HT-29 (cell line): ENCODE results near the gene ESR2. TPM values are rescaled to one million over a fixed set of nuclear protein-coding genes. Genes with fewer than 3 reads are reported as not detected.
"Not testable (repeated sequence)": the region's sequence is repeated elsewhere in the genome, so short reads cannot be mapped to it uniquely, and the experiment has no call there.

Experiments
- DNase-seq: peaks from one replicate; pipeline ENCODE4 v3.0.0-alpha.2; 2015; ENCODE audit warnings: low spot score
- total RNA-seq: library from RNA; depleted of rRNA; stranded (reverse); fragments of >200 nt; shearing (Covaris generic); gene quantifications from 2 replicates; pipeline ENCODE4 v1.2.3, GENCODE V29; 2014

ESR2 gene
- total RNA-seq, 1 experiment from 2014 or later: not detected

DNA sequence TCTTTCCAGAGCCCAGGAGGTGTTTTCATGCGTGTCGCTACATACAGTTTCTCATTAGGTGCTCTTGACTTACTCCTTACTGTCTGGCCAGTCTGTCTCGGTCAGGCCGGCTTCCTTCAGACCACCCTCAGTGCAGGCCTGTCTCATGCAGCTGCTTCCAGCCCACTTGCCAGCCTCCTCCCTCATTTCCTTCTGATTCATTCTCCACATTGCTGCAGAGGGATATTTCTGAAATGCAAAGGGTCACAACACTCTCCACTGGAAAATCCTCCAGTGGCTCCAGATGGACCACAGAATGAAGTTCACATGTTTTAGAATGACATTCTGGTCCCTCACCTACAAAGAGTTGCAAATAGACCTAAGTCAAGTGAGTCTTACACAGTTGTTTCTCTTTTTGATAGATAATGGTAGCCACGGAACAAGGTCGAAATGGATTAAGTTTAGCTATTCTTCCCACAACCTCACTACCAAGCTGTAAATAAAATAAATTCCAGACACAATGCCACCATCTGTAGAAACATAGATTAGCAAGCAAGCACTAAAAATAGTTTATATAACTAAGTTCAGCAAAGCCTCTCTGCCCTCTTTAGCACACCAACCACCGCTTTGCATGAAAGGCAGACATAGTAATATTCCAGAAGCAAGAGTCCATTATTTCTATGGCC is 146.9 kb downstream of the ESR2 start:
- no peak for DNase-seq

DNA sequence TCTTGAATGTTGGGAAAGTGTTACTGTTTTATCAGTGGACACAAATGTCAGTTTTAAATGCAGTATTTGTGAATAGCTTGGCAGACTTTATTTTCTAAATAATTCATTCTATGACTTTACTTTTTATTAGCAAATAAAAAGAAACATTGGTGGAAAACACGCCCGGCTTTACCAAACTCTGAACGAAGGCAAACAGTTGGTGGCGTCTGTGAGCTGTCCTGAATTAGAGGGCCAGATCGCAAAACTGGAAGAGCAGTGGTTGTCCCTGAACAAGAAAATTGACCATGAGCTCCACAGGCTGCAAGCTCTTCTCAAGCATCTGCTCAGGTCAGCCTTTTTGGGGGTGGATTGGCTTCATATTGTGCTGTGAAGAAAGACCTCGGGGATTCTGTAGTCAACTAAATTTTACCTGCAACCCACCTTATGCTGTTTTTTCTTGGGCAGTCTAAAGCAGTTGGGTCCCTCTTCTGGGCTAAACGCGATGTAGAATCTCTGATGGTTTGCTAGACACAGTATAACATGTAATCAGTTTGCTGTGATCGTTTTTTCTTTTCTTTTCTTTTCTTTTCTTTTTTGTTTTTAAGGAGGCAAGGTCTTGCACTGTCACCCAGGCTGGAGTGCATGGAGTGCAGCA is 156.4 kb downstream of the ESR2 start:
- DNase-seq: no peak

DNA sequence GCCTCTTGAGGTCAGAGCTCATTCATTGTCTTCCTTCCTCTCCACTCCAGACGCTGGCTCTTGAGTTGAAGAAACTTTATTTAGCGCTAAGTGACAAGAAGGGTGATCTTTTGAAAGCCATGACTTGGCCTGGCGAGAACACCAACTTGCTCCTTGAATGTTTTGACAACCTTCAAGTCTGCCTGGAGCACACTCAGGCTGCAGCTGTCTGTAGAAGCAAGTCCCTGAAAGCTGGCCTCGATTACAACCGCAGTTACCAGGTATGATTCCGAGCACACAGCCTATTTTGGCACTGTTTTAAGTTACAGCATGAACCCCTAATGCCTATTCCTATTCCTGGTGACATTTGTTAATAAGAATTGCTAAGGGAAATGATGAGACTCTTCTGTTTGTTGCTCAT is 167.6 kb downstream of the ESR2 start:
- no peak for DNase-seq

DNA sequence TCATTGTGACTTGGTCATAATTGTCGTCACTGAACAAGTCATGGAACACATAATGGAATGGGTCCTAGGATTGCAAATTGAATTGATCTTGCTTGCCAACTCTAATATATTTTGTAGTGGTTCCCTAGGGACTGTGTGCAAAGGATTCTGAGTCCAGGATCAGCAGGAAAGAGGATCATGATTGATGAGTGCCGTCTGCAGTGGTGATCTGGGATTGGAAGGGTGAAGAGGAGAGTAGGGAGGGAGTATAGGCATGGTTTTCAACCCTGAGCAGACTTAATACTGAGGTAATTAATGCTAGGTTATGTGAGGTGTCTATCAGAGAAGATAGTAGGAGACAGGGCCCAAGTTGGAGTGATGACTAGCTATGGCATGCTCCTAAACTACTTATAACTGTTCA is 168.9 kb downstream of the ESR2 start:
- no peak for DNase-seq

DNA sequence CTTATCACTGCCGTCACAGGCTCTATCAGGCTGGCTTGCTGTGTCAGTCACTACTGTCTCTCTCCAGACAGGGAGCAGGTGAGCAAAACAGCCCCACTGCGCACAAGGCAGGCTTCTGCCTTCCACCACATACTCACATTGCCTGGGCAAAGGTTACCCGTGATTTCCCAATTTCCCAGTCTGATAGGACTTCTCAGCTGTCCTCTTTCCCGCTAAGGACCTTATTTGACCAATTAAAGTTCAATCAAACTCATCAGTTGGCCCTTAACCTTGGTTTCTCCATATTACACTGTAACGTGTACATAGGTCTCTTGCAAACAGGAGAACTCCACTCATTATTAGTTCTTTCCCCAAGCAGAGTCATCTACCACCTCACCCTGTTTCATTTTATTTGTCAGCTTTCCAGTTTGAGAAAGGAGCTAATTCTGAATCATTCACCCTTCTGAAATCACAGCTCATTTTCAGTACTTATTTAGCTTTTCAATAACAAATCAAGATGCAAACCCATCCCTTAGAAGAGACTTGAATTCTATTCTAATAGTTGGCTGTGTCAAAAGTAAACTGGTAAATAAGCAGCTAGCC is 170.8 kb downstream of the ESR2 start:
- no peak for DNase-seq

DNA sequence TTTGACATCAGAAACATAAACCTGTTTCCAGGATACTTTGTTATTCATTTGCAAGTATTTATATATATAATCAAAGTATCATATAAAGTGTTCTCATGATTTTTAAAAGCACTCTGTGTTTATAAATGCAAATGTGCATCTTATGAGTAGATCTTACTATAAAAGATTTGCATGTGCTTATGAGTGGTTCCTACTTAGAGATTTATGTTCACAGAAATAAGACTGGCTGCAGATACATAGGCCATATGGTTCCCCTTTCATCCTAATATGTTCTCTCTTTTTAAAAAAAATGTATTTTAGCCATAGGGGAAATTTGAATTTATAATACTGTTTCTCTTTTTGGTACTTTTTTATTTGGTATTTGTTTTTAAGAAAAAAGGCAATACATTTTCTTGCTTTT is 174.2 kb downstream of the ESR2 start:
- DNase-seq: no peak

DNA sequence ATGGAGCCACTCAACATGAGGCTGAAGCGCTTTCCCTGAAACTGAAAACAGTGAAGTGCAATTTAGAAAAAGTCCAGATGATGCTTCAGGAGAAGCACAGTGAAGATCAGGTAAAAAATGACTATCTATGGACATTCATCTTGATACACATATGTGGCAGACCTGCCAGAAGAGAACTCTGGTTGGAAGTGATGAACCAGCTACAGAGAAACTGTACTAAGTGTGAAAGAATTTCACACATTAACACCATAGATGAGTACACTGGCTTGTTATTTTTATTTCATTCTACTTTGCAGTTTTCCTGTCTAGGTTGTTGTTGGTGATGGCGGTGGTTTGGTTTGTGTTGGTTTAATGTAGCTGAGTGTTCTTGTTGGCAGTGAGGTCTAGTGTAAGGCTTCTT is 174.7 kb downstream of the ESR2 start:
- no peak for DNase-seq

DNA sequence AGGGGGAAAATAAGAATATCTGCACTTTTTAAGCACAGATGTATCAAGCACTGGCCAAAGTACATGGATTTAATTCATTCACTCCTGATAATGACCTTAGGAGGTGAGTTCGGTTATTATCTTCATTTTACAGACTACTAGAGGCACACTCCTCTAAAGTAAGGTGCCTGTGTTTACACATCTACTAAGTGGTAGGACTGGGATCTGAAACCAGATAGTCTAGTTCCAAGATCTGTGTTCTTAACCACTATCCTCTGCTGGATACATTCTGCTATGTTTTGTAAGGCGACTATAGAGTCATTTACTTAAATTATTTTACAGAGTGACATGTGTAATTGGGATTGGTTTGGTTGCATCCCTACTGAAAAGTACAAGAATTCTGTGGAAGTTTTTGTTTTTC is 175.3 kb downstream of the ESR2 start:
- no peak for DNase-seq

DNA sequence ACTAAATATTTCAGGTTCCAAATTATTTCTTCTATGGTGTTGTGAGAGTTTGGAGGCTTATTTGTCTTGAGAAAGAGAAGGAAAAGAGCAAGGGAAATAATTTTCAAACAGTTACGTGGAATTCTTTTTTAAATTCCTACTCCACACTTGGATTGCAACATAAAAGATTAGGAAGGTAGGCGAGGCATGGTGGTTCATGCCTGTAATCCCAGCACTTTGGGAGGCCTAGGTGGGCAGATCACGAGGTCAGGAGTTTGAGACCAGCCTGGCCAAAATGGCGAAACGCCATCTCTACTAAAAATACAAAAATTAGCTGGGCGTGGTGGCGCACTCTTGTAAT is 175.8 kb downstream of the ESR2 start:
- DNase-seq: not testable (repeated sequence)

DNA sequence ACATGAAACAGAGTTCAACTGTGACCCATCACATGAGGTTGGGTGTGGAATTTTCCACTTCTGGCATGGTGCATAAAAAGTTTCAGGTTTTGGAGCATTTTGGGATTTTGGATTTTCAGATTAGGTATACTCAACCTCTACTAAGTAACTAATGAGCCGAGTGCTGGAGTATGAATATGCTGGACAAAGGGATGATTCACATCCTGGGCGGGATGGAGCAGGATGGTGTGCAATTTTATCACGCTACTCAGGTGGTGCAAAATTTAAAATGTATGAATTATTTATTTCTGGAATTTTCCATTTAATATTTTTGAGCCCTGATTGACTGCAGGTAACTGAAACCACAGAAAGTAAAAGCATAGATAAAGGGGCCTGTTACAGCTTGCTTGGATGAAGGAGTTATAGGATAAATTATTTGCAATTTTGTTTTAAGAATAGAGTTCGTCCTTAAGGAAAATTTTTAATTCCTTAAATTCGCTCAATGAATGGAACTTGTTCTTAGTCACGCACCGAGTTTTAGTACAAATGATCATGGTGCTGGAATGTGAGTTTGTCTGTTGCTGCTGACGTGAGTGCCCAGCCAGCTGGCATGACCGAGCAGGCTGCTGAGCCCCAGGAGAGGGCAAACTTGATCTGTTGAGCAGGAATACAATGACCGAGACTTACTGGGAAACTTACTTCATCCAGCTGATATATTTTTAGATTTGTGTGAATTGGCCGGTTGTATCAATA is 176.3 kb downstream of the ESR2 start:
- DNase-seq: no peak

DNA sequence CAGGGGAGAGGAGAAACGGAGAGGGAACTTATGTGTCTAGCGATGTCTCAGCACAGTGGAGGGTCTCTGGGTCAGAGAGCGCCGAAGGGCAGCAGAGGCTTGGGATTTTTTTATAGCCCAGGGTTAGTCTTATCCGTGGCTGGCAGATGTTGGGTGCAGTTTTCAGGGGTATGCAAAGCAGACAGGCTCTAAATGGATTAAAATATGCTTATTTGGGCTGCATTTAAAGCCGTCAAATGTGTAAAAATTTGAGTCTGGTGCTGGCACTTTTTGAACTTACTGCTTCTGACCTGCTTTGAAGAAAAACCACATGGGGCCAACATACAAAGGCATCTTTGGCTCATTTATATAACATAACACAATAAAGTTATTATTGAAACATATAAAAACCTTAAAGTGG is 178.8 kb downstream of the ESR2 start:
- no peak for DNase-seq

DNA sequence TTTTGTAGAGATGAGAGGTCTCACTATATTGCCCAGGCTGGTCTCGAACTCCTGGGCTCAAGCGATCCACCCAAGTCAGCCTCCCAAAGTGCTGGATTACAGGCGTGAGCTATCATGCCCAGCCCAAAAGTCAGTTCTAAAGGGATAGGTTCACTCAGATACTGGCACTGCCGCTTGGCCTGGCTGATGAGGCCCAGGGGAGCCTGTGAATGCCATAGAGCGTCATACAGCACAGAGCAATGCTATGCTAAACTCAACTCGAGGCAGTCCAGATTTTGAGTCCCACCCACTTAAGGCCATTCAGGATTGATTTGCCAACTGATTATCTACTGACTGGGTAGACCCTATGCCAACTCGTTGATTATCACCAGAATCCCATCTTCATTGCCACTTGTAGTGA is 179.4 kb downstream of the ESR2 start:
- DNase-seq: no peak

DNA sequence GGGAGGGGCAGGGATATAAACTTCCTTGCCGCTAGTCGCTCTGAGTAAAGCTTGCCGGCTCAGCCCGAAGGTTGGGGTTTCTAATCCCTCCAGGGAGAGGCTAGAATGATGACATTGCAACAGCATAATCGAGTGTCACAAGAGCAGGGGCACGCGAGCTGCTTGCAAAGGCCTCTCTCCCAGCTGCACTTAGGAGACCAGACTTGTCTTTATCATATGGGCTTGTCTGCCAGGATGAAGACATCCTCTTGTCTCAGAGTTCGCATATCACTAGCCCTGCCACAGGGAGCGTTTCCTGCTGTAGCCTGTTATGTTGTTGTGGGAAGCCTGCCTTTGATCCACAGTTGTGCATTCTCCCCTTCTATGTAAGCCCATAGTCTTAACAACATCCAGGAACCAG is 180.0 kb downstream of the ESR2 start:
- DNase-seq: no peak

DNA sequence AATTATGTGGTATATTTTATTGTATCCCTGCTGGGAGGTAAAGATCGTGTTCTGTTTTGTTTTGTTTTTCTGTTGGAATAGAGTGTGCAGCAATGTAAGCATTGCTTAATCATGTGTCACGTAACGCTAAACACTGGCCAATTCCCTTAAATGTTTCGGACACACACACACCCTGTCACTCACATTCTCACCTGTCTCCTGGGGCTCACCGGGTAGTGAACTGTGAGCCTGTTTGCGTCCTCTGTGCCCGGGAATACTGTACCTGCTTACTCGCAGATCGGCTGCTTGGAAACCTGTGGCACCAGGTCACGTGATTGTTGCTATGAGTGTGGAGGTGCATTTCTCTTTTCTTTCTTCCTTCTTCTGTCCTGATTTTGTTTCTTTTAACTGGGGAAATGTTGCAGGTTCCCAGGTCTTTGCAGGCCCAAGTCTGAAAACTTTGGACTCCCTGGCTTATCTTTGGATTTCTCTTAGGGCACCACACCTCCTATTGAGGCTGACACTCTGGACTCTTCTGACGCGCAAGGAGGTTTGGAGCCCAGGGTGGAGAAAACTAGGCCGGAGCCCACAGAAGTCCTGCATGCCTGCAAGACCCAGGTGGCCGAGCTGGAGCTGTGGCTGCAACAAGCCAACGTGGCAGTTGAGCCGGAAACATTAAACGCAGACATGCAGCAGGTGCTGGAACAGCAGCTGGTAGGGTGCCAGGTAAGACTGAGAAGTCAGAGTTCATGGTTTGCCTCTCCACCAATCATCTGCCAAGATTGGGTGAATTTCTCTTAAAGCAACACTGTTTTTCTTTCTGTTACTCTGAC is 181.1 kb downstream of the ESR2 start:
- DNase-seq: peak; percentile 26

DNA sequence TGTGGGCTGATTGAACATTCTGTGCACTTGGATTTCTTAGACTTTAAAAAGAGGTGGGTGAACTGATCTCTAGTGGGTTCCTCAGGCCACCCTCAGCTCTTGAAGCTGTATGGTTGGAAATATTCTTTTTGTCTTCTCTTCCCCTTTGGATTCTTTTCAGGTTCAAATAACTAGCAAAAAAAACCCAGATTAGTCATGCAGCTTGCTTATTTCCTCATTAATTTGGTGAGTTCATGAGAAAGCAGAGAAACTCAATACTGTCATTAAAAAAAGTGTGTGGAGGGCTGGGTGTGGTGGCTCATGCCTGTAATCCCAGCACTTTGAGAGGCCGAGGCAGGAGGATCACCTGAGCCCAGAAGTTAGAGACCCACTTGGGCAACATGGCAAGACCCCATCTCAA is 183.4 kb downstream of the ESR2 start:
- no peak for DNase-seq

DNA sequence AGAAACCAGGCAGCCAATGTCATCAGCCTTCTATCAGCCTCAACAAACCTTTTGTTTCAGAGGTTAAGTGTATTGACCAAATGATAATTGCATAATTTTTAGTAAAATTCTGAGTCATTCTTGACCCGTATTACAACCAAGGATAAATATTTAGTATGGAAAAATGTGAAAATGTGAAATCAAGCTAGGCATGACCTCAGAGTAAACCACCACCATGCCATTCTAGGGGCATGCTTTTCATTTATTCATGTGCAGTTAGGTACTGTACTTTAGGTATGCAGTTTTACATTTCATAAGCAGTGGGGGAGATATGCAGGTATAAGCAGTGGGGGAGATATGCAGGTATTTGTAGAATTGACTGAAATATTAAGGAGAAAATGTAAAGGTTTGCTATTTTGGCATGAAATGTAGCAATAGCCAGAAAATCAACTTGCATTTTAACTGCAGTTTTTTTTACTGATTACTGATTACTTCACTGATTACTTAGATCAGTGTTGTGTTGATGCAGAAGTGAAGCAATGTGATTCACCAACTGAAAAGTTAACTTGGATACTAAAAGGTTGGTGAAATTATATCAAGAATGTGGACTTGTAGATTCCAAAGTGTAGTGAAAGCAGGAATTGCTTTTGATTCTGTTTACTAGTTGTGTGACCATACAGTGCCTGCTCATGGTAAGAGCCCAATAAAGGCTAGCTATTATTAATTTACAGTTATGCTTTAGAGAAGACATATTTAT is 184.2 kb downstream of the ESR2 start:
- DNase-seq: no peak

DNA sequence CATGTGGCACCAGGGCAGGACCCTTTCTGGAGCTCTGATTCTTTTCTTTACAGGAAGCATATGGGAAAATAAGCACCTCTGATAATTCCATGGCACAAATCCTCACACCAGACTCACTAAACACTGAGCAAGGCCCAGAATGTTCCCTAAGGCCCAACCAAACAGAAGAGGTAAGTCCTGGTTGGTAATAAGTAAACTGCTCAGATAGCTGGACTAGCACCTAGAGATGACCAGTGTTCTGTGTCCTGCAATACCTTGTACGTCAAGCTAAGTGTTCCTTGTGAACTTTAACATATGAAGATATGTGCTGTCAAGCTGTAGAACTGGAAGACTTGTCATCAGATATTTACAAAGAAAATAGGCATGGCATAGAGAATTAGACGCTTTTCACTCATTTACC is 186.7 kb downstream of the ESR2 start:
- no peak for DNase-seq

DNA sequence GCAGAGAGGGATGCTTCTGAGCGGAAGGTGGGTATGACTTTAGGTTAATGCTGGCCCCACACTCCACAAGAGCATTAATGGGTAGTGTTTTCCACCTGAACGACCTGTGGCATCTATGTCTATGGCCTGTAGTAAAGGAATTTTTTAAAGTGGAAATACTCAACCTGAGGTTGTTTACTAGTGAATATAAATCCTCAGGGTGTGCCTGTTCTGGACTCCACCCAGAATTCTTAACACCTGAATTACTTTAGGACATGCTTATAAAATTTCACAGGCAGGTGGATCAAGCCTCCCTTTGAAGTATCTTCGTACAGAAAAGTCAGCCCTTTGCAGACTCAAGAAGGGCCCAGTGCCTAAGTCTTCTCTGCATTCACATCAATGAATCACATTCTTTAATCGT is 196.1 kb downstream of the ESR2 start:
- no peak for DNase-seq

DNA sequence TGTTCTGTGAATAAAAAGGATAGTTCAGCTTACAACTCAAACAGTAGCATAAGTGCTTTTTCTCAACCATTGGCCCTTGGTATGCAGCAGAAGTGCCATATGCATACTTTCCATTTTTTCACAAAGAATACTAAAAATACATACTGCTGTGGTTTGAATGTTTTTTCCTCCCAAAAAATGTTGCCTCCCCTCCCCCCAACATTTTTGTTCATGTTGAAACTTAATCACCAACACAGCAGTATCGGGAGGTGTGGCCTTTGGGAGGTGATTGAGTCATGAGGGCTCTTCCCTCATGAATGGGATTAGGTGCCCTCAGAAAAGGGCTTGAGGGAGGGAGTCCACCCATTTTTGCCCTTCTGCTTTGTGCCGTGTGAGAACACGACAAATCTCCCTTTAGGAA is 198.6 kb downstream of the ESR2 start:
- DNase-seq: no peak

DNA sequence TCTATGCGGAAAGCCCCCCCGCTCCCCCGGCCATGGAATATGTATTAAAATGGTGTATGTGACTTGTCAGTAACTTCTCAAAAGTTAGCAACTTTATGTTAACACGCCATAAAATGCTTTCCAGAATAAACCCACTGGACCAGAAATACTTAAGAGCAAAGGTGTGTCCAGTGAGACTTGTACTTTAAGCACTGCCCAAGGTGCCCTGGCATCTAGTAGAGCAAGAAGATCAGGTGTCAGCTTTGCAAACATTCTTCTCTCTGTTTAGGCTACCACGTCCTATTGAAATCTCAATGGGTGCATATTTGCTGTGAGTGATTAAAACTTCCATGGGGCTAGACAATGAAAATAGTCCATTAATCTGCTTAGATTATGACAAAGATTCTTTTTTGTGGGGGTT is 201.2 kb downstream of the ESR2 start:
- no peak for DNase-seq

DNA sequence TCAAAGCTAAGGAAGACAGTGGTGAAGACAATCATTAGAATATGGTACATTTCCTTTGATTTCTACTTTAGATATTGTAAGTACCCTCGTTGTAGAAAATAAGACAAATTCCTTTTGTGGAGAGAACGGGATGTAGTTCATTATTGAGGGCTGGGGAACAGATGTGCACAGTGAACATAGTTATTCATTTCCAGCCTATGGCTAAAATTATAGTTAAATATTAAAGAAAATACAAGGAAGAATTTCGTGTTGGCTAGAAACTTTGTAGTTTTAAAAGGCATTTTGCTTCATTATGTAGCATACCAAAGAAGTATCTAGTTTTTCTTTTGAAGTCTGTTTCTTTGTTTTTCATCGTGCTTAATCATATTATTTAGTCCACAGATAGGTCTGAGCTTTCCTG is 201.8 kb downstream of the ESR2 start:
- DNase-seq: no peak
